HG03575 (cell line): Measurements from ENCODE around the gene PDE10A.
"Not testable (repeated sequence)": the region's sequence is repeated elsewhere in the genome, so short reads cannot be mapped to it uniquely, and the experiment has no call there.

ENCODE experiments used
- ATAC-seq: cut with Tn5 transposase; IDR thresholded peaks from one replicate; pipeline ENCODE4 v1.9.1; 2021; ENCODE audit not compliant: unreplicated experiment, insufficient number of reproducible peaks, low FRiP score; ENCODE audit errors: extremely low read depth

Gene PDE10A

DNA sequence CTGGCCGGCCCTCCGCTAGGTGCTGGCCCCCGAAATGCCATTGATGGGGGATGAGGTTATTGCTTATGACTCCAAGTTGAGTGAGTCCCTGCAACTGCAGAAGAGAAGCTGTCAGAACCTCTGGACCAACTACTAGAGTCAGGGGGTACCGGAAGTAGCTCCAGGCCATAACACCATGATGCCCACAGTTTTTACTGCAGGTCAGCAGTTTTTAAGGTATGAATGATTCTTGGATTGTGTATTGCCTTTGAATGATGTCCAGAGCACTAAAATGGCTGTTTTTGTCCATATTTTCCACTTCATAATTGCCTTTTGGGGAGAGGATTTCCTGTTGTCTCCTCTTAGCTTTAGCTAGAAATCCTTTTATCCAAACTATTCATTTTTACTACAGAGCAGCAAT is 148.4 kb downstream of the PDE10A start:
- no peak for ATAC-seq

DNA sequence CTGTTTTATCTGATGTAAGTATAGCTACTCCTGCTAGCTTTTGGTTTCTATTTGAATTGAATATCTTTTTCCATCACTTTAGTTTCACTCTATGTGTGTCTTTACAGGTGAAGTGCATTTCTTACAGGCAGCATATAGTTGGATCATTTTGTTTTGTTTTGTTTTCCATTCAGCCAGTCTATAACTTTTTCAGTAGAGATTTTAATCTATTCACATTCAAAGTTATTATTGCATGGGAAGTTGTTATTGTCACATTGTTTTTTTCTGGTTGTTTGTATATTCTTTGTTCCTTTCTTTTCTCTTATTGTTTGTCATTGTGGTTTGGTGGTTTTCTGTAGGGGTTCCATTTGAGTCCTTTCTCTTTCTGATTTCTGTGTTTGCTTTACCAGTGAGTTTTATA is 151.2 kb downstream of the PDE10A start:
- peak; percentile 97 for ATAC-seq

DNA sequence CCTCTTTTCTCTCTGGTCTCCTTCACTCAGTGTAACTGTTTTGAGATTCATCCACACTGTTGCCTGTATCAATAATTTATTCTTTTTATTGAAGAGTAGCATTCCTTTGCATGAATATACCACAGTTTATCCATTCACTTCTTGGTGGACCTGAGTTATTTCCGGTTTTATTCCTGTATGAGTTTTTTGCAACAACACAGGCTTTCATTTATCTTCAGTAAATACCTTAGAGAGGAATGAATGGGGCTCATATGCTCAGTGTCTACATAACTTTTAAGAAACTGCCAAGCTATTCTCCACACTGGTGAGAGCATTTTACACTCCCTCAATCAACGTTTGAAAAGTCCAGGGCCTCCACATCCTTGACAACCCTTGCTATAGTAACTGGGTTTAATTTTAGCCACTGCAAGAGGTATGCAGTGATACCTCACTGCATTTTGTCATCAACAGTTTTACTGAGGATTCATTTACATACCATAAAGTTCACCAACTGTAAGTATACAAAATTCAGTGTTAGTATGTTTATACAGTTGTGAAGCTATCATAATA is 154.6 kb downstream of the PDE10A start:
- no peak for ATAC-seq

DNA sequence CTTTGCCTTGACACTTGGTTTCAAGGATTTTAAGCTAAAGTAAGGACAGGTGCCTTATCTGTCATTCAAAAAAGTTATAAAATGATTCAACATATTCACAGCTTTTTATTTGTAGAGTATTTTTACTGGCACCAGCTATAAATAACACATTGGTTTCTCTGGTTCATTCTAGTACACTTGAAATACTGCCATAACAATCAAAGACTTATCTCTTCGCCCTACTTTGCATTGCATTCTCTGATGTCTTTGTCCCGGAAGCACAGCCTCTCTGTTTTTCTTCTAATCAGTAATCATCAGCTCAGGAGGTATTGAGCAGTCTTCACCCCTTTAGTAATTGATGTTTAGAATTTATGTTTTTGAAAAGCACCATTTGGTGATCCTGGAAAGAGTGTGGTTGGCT is 156.4 kb downstream of the PDE10A start:
- no peak for ATAC-seq

DNA sequence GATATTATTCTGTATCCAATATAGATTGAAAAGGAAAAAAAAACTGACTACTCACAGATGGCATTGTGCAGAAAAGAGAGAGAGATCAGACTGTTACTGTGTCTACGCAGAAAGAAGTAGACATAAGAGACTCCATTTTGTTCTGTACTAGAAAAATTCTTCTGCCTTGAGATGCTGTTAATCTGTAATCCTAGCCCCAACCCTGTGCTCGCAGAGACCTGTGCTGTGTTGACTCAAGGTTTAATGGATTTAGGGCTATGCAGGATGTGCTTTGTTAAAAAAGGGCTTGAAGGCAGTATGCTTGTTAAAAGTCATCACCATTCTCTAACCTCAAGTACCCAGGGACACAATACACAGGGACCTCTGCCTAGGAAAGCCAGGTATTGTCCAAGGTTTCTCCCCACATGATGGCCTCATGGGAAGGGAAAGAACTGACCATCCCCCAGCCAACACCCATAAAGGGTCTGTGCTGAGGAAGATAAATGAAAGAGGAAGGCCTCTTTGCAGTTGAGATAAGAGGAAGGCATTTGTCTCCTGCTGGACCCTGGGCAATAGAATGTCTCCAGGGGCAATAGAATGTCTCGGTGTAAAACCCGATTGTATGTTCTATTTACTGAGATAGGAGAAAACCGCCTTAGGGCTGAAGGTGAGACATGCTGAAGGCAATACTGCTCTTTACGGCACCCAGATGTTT is 162.7 kb downstream of the PDE10A start:
- ATAC-seq: not testable (repeated sequence)

DNA sequence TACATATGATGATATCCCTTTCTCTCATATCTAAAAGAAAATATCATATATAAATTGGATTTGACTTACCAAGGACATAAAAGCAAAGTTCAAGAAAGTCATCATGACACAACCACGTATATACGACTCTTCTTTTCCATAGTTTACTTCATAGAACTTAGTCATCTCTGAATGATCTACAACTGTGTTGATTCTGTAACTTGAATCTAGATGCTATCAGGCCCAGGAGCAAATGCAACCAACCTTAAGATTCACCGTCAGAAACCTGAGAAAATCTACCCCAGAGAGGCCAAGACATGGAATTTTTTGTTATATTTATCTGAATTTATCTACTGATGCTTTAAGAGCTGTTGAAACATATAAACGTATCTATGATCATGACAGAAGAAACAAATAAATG is 165.6 kb downstream of the PDE10A start:
- ATAC-seq: no peak

DNA sequence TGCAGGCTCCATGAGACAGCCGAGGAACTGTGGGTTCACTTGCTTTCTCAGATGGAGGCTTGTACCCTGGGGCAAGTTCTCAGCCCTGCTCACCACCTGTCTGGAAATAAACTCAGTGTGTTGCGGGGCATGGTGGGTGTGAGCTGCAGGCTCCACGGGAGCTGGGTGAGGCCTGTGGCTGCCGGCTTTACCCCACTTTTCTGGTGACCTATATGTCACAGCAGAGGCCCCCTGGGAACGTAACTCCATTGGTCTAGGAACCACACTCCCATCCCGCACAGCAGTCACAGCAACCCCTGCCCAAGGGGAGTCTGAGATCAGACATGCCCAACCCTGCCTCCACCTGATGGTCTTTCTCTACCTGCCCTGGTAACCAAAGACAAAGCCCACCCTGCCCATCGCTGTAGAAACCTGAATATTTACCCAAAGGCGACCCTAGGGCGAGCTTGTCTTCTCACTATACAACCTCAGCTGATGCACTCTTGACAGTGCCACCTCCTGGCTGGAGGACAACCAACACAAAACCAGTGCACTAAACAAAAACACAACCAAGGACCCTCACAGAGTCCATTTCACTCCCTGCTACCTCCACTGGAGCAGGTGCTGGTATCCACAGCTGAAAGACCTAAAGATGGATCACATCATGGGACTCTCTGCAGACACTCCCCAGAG is 174.3 kb downstream of the PDE10A start:
- ATAC-seq: no peak

DNA sequence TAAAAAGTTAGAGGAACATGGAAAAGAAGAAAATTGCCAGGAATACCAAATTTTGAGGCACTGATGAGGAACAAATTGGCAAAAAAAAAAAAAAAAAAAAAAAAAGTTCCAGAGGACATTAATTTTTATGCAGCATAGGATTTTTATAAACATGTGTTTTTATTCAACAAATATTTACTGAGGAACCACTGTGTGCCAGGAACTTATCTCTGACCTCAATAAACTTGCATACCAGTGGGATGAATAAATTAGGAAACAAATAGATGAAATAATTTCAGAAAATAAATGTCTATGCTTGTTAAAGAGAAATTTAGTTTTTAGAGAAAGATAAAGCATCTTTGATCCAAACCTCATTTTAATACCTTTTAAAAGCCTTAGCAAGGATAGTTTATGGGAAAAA is 175.1 kb downstream of the PDE10A start:
- ATAC-seq: no peak

DNA sequence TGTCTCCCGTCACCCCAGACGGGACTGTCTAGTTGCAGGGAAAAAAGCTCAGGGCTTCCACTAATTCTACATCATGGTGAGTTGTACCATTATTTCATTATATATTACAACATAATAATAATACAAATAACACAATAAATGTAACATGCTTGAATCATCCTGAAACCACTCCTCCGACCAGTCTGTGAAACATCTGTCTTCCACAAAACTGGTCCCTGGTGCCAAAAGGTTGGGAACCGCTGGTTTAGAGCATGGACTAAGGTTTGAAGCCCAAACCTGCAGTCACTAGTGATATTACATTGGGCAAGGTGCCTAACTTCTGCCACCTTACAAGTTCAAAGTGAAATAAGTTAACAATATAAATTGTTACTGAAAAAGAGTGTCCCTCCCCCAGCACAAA is 175.7 kb downstream of the PDE10A start:
- no peak for ATAC-seq

DNA sequence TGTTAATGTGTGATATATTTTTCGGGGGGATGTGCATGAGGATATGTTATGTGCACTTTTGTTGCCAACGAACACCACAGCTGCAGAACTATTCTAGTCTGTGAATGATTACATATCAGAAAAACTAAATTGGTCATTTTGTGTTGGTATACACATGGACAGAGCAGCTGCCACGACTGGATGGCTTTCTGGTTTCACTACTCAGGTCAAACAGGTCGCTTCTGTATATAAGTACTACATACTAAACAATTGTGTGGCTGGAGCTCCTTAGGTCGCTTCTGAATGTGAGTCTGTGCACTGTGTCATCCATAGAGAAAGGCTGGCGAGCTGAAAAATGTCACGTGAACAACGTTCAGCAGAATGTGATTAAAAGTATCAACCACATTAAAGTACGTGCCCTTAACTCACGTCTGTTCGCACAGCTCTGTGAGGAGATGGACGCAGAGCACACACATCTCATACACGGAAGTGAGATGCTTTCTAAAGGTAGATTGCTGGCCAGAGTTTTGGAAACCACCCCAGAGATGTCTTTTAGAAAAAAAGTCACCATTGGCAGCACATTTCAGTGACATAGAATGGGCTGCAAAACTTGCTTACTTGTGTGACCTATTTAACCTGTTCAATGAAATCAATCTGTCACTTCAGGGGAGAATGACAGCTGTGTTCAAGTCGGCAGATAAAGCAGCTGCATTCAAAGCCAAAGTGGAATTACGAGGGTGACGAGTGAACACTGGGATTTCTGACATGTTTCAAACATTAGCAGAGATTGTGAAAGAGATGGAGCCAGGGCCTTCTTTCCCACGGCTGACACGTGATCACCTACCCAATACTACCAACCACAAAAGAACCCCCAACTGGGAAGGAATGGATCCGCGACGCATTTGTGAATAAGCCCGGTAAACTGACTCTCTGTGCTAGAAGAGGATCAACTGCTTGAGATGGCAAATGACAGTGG is 176.6 kb downstream of the PDE10A start:
- ATAC-seq: no peak

DNA sequence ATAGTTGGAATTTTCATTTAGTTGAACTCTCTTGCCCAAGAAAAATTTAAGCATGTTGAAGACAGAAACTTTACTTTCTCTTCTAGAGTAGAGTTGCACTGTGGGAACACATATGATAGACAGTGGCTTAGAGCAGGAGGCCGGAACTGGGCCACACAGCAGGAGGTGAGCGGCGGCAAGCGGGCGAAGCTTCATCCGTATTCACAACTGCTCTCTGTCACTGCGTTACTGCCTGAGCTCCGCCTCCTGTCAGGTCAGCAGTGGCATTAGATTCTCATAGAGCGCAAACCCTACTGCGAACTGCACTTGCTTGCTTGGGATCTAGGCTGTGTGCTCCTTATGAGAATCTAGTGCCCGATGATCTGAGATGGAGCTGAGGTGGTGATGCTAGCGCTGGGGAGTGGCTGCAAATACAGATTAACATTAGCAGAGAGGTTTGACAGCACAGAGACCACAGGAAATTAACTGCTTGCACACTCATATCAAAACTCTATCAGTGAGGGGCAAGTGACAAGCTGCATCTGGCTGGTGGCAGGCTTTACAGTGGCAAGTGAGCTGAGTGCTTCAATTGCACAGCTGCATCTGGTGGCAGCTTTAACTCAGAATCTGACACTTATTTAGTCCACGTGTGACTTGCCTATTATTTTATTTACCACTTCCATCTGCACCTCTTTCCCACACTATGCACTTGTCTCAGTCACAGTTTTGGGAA is 178.7 kb downstream of the PDE10A start:
- no peak for ATAC-seq

DNA sequence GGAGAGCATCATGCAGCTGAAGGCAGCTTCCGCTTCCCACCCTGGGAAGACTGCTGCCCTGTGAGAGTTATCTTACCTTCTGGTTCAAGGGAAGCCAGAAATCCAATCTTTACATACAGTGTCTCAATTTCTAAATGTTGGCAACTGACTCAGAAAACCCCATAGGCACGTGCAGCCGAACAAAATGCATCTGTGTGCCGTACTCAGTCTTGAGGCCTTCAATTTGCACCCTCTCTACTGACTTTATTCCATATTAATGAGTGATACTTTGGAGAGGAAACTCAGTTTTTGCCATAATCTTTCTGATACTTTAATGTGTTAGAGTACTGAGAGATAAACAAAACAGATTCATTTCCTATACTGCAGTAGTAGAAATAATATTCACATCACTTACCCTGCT is 181.1 kb downstream of the PDE10A start:
- no peak for ATAC-seq

DNA sequence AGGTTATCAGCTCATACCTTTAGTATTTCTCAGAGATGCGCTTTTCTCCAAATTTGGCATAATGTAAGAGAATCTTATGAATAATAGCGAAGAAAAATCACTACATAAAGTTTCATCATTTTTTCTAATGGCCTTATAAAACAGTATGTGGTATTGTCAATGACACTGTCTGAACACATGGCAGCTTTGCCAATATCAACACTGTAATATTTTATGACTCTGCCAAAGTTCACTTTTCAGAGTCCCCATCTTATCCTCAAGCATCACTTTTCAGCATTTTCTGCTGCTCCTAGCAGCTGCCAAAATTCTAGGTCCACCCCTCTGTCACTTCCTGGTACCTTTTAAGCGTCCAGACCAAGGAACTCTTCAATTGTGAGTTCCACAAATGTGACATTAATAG is 182.1 kb downstream of the PDE10A start:
- ATAC-seq: no peak

DNA sequence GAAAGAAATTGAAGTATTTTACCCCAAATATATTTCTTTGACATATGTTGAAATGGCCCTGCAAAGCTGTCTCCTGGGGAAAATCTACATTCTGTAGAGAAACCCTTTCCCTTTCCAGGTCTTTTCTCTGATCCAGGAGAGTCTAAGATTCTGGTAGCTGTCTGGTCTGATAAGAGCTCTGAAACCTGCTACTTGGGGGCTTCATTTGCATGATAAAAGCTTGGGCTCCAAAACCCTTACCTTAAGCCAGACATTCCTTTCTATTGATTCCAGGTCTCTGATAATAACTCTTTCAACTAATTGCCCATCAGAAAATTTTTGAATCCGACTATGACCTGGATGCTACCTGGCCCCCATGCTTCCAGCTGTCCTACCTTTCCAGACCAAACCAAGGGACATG is 184.5 kb downstream of the PDE10A start:
- ATAC-seq: no peak

DNA sequence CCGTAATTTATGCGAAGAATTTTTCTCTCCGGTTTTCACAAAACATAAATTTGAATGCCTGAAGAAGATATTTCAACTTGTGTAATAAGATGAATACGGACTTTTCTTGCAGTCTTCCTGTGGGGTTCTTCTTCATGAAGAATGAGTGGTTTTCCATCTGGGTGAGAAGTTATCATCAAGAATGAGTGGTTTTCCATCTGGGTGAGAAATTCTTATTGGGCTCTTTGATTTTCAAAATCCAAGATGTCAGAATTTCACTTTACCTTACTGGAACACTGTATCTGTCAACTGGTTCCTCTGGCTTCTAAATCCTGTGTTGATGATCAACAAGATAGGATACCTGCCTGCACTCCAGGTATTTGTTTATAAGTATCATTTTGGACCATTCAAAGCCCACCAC is 193.6 kb downstream of the PDE10A start:
- ATAC-seq: no peak

DNA sequence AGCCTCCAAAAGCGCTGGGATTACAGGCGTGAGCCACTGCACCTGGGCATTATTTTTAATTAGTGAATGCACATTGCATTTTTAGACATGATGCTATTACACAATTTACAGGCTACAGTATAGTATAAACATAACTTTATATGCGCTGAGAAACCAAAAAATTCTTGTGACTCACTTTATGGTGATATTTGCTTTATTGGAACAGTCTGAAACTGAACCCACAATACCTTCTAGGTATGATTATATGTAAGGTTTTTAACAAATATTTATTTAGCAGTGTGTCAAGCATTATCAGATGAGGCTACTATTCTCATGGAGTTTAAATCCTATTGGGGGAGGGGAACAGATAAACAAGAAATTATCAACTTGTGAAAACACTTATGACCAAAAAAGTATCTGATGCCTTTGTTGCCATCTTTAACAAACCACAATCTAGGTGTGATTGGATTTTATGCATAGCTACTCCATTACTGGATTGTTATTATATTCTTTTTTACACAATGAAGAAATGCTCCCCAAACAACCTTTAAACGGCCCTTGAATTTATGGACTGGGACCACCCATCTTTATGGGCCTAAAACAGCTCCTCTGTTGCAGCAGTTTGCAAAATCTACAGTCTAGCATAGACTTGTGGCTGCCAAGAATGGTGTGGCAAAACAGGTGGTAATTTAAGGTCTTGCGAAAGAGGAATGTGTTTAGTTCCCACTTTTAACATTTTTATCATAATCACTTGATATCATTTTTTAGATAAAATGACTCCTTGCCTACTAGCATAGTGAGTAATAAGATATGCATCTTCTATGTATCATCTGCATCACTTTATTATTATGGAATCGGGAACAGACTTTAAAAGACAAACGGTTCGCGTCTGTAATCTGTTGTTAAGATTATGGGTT is 194.5 kb downstream of the PDE10A start:
- ATAC-seq: no peak

DNA sequence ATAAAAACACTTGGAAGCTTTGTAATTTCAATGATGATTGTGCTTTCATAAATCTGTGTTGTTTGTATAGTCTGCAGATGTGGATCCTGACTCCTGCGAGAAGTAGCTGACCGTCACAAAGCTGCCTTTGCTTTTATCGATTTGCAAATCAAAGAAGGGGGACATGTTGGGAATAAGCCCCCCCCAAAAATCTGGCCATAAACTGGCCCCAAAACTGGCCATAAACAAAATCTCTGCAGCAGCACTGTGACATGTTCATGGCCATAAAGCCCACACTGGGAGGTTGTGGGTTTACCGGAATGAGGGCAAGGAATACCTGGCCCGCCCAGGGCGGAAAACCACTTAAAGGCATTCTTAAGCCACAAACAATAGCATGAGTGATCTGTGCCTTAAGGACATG is 199.5 kb downstream of the PDE10A start:
- ATAC-seq: not testable (repeated sequence)
